H1 (cell line): ENCODE results near the gene NPTX1.

Experiments used
- BRCA1 ChIP-seq: IDR thresholded peaks from 2 replicates; pipeline ENCODE4 v1.6.1; 2012; ENCODE audit warnings: low read depth, low read length, improper control_type of control experiment
- CTCF ChIP-seq, 3 experiments: IDR thresholded peaks; 1 replicate in 2 of 3; 2 replicates in 1 of 3; pipeline versions ENCODE4 v1.5.1 to v1.6.1; 2011; ENCODE audit warnings: low read length in 3 of 3, mild to moderate bottlenecking in 3 of 3, inconsistent platforms in 2 of 3, low read depth in 1 of 3, moderate library complexity in 1 of 3; ENCODE audit not compliant: insufficient read depth in 1 of 3; ENCODE audit errors: control extremely low read depth in 1 of 3
- EP300 ChIP-seq, 2 experiments: IDR thresholded peaks; 1 replicate in 1 of 2; 2 replicates in 1 of 2; pipeline ENCODE4 v1.6.1; 2011 to 2012; ENCODE audit warnings: low read depth in 2 of 2, low read length in 2 of 2, mild to moderate bottlenecking in 2 of 2, borderline replicate concordance in 1 of 2, inconsistent platforms in 1 of 2, moderate library complexity in 1 of 2
- EZH2 ChIP-seq: fragments of 200-600 bp; sonication (generic); IDR thresholded peaks from 2 replicates; pipeline ENCODE4 v1.7.1; 2012; ENCODE audit warnings: low read depth, mild to moderate bottlenecking, moderate library complexity, low read length, inconsistent platforms; ENCODE audit not compliant: severe bottlenecking
- SP1 ChIP-seq: IDR thresholded peaks from 2 replicates; pipeline ENCODE4 v1.6.1; 2011; ENCODE audit warnings: low read depth, low read length
- SRF ChIP-seq: IDR thresholded peaks from 2 replicates; pipeline ENCODE4 v1.6.1; 2011; ENCODE audit warnings: mild to moderate bottlenecking, low read depth, low read length, moderate library complexity
- USF2 ChIP-seq: IDR thresholded peaks from 2 replicates; pipeline ENCODE4 v1.6.1; 2011; ENCODE audit warnings: low read length, improper control_type of control experiment

GRCh38 chr17:80442323-80442659 is 34.1 kb downstream of the NPTX1 start:
- no peak for TF ChIP-seq USF2
- TF ChIP-seq EZH2, result no peak
- no peak for TF ChIP-seq CTCF (IDR thresholded peaks at IDR 0.05; ENCODE audit: control extremely low read depth in 1 of 3, insufficient read depth in 1 of 3, low read depth in 1 of 3, low read length in 3 of 3)
- no peak for TF ChIP-seq EP300 (IDR thresholded peaks at IDR 0.05; ENCODE audit: borderline replicate concordance in 1 of 2, low read depth in 2 of 2, low read length in 2 of 2)
- TF ChIP-seq SP1, result no peak
- no peak for TF ChIP-seq SRF
- no peak for TF ChIP-seq BRCA1
